ENCODE measurements around the gene EPHB3.

DNA sequence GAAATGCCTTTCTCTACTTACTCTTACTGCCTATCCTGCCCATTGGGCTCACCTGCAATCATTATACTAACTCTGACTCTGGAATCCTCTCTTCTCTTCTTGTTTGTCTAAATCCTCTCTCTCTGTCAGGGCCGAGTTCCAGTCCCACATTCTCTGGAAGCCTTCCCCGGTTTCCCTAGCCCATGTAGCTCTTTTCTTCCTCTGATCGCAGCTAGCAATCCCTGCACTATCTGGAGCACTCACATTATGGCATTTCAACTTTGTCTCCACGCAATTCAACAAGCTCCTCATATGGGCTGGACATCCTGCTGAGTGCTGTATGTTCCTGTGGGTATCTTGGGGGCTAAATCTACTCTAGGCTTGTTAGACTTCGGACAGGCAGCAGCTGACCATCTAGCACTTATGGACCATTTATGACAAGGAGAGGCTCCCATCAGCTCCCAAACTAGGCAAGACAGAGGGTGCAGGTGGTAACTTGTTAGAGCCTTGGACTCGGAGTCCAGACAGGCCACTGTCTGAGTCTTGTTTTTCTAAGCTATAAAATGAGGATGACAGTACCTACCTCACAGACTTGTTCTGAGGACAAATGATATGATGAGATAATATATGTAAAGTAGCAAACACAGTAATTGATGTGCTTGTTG, 58.3 kb downstream of the EPHB3 start:
- no peak for TF ChIP-seq EP300 (IDR thresholded peaks at IDR 0.05)
- TF ChIP-seq POLR2AphosphoS5 (IDR thresholded peaks at IDR 0.05): no peak
- TF ChIP-seq, protein P1, sequence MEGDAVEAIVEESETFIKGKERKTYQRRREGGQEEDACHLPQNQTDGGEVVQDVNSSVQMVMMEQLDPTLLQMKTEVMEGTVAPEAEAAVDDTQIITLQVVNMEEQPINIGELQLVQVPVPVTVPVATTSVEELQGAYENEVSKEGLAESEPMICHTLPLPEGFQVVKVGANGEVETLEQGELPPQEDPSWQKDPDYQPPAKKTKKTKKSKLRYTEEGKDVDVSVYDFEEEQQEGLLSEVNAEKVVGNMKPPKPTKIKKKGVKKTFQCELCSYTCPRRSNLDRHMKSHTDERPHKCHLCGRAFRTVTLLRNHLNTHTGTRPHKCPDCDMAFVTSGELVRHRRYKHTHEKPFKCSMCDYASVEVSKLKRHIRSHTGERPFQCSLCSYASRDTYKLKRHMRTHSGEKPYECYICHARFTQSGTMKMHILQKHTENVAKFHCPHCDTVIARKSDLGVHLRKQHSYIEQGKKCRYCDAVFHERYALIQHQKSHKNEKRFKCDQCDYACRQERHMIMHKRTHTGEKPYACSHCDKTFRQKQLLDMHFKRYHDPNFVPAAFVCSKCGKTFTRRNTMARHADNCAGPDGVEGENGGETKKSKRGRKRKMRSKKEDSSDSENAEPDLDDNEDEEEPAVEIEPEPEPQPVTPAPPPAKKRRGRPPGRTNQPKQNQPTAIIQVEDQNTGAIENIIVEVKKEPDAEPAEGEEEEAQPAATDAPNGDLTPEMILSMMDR (IDR thresholded peaks at IDR 0.05): no peak
- TF ChIP-seq POLR2A (IDR thresholded peaks at IDR 0.05): no peak
